WI38 (cell line): ENCODE data around the gene HDDC2.
A peak's percentile ranks its signal among the peaks of the same experiment; 100 is the strongest.

Experiments used
- H3K4me3 ChIP-seq: 2 replicates; pipeline ENCODE4 v1.5.1; 2011; ENCODE audit warnings: low read depth, mild to moderate bottlenecking, control low read depth, low read length
- CTCF ChIP-seq: IDR thresholded peaks from 2 replicates; pipeline ENCODE4 v1.5.1; 2012; ENCODE audit warnings: low read depth, mild to moderate bottlenecking, control low read depth, low read length

Gene HDDC2

GRCh38 chr6:125315548-125315947, 13.8 kb upstream of the HDDC2 start:
- no peak overlapping the region for H3K4me3 ChIP-seq
- TF ChIP-seq CTCF: no peak

GRCh38 chr6:125314009-125314581, 12.3 kb upstream of the HDDC2 start:
- peak; percentile 74 for TF ChIP-seq CTCF
- H3K4me3 ChIP-seq: no peak overlapping the region

- H3K4me3 ChIP-seq: no peak overlapping the region
- TF ChIP-seq CTCF: no peak
Observed at GRCh38 chr6:125312950-125313349, 11.2 kb upstream of the HDDC2 start.

- TF ChIP-seq CTCF: no peak
- no peak overlapping the region for H3K4me3 ChIP-seq
Observed at GRCh38 chr6:125312478-125312877, 10.7 kb upstream of the HDDC2 start.

- peak; percentile 62 for TF ChIP-seq CTCF
- no peak overlapping the region for H3K4me3 ChIP-seq
Observed at GRCh38 chr6:125310994-125311649, 9.4 kb upstream of the HDDC2 start.

- no peak for TF ChIP-seq CTCF
- H3K4me3 ChIP-seq: no peak overlapping the region
Observed at GRCh38 chr6:125307964-125308615, 6.3 kb upstream of the HDDC2 start.
